ENCODE results near the gene CNST.
A peak's percentile ranks its signal among the peaks of the same experiment; 100 is the strongest.

Gene CNST

GRCh38 chr1:246640747-246641146 is 74.5 kb downstream of the CNST start:
- peak overlapping the region; percentile 3 for H3K27ac Mint-ChIP-seq
- no peak overlapping the region for H3K4me3 Mint-ChIP-seq
- no peaks in the 10 kb centered on the region for H3K27me3 Mint-ChIP-seq
- H3K36me3 Mint-ChIP-seq, result peaks cover 8% of the 10 kb centered on the region
- H3K9me3 Mint-ChIP-seq (ENCODE audit: low read depth), result no peaks in the 10 kb centered on the region
- peaks cover 7% of the 10 kb centered on the region for H3K4me1 Mint-ChIP-seq (ENCODE audit: low read depth)

- Mint-ChIP-seq H3K27me3 (no peaks in the 10 kb centered on the region), H3K4me3 (no peak overlapping the region), H3K27ac (peak overlapping the region; percentile 50), H3K4me1 (ENCODE audit: low read depth) (peaks cover 7% of the 10 kb centered on the region), H3K36me3 (peaks cover 8% of the 10 kb centered on the region), H3K9me3 (ENCODE audit: low read depth) (no peaks in the 10 kb centered on the region)
These were observed 75.1 kb downstream of the CNST start for GRCh38 chr1:246641394-246641793.

- peak overlapping the region; percentile 22 for H3K27ac Mint-ChIP-seq
- no peak overlapping the region for H3K4me3 Mint-ChIP-seq
- H3K36me3 Mint-ChIP-seq, result peaks cover 8% of the 10 kb centered on the region
- H3K9me3 Mint-ChIP-seq (ENCODE audit: low read depth), result no peaks in the 10 kb centered on the region
- H3K4me1 Mint-ChIP-seq (ENCODE audit: low read depth), result peaks cover 10% of the 10 kb centered on the region
- no peaks in the 10 kb centered on the region for H3K27me3 Mint-ChIP-seq
These were observed 76.5 kb downstream of the CNST start for GRCh38 chr1:246642719-246643118.

GRCh38 chr1:246647113-246647512 is 80.9 kb downstream of the CNST start:
- Mint-ChIP-seq H3K27me3 (no peaks in the 10 kb centered on the region), H3K27ac (no peak overlapping the region), H3K4me1 (ENCODE audit: low read depth) (peaks cover 22% of the 10 kb centered on the region), H3K4me3 (no peak overlapping the region), H3K36me3 (peaks cover 17% of the 10 kb centered on the region), H3K9me3 (ENCODE audit: low read depth) (no peaks in the 10 kb centered on the region)

GRCh38 chr1:246647513-246647912 is 81.3 kb downstream of the CNST start:
- H3K27ac Mint-ChIP-seq, result peak overlapping the region; percentile 34
- no peak overlapping the region for H3K4me3 Mint-ChIP-seq
- peaks cover 22% of the 10 kb centered on the region for H3K4me1 Mint-ChIP-seq (ENCODE audit: low read depth)
- no peaks in the 10 kb centered on the region for H3K27me3 Mint-ChIP-seq
- H3K36me3 Mint-ChIP-seq, result peaks cover 17% of the 10 kb centered on the region
- H3K9me3 Mint-ChIP-seq (ENCODE audit: low read depth), result no peaks in the 10 kb centered on the region

GRCh38 chr1:246651012-246651695 is 84.9 kb downstream of the CNST start:
- Mint-ChIP-seq H3K27ac (peak overlapping the region; percentile 66), H3K4me1 (ENCODE audit: low read depth) (peaks cover 22% of the 10 kb centered on the region), H3K9me3 (ENCODE audit: low read depth) (no peaks in the 10 kb centered on the region), H3K27me3 (no peaks in the 10 kb centered on the region), H3K36me3 (peaks cover 13% of the 10 kb centered on the region), H3K4me3 (no peak overlapping the region)

GRCh38 chr1:246658567-246658966 is 92.3 kb downstream of the CNST start:
- Mint-ChIP-seq H3K9me3 (ENCODE audit: low read depth) (no peaks in the 10 kb centered on the region), H3K27me3 (no peaks in the 10 kb centered on the region), H3K4me3 (no peak overlapping the region), H3K36me3 (peaks cover 5% of the 10 kb centered on the region), H3K4me1 (ENCODE audit: low read depth) (no peaks in the 10 kb centered on the region), H3K27ac (no peak overlapping the region)

- no peak overlapping the region for H3K4me3 Mint-ChIP-seq
- H3K36me3 Mint-ChIP-seq, result peaks cover 5% of the 10 kb centered on the region
- no peak overlapping the region for H3K27ac Mint-ChIP-seq
- no peaks in the 10 kb centered on the region for H3K27me3 Mint-ChIP-seq
- H3K4me1 Mint-ChIP-seq (ENCODE audit: low read depth), result no peaks in the 10 kb centered on the region
- H3K9me3 Mint-ChIP-seq (ENCODE audit: low read depth), result no peaks in the 10 kb centered on the region
These were observed 93.4 kb downstream of the CNST start for GRCh38 chr1:246659594-246660140.

- no peak overlapping the region for H3K27ac Mint-ChIP-seq
- no peak overlapping the region for H3K4me3 Mint-ChIP-seq
- peaks cover 7% of the 10 kb centered on the region for H3K36me3 Mint-ChIP-seq
- H3K27me3 Mint-ChIP-seq, result no peaks in the 10 kb centered on the region
- H3K9me3 Mint-ChIP-seq (ENCODE audit: low read depth), result no peaks in the 10 kb centered on the region
- no peaks in the 10 kb centered on the region for H3K4me1 Mint-ChIP-seq (ENCODE audit: low read depth)
These were observed 95.2 kb downstream of the CNST start for GRCh38 chr1:246661451-246661850.

GRCh38 chr1:246667773-246668172 is 101.5 kb downstream of the CNST start:
- H3K4me3 Mint-ChIP-seq, result no peak overlapping the region
- no peaks in the 10 kb centered on the region for H3K9me3 Mint-ChIP-seq (ENCODE audit: low read depth)
- no peaks in the 10 kb centered on the region for H3K27me3 Mint-ChIP-seq
- H3K36me3 Mint-ChIP-seq, result peaks cover 15% of the 10 kb centered on the region
- H3K4me1 Mint-ChIP-seq (ENCODE audit: low read depth), result no peaks in the 10 kb centered on the region
- no peak overlapping the region for H3K27ac Mint-ChIP-seq

GRCh38 chr1:246669659-246670058 is 103.4 kb downstream of the CNST start:
- H3K9me3 Mint-ChIP-seq (ENCODE audit: low read depth), result no peaks in the 10 kb centered on the region
- no peaks in the 10 kb centered on the region for H3K27me3 Mint-ChIP-seq
- H3K27ac Mint-ChIP-seq, result no peak overlapping the region
- no peak overlapping the region for H3K4me3 Mint-ChIP-seq
- H3K4me1 Mint-ChIP-seq (ENCODE audit: low read depth), result no peaks in the 10 kb centered on the region
- H3K36me3 Mint-ChIP-seq, result peaks cover 19% of the 10 kb centered on the region

GRCh38 chr1:246674049-246674448 is 107.8 kb downstream of the CNST start:
- peaks cover 12% of the 10 kb centered on the region for H3K36me3 Mint-ChIP-seq
- H3K27ac Mint-ChIP-seq, result no peak overlapping the region
- H3K4me3 Mint-ChIP-seq, result no peak overlapping the region
- no peaks in the 10 kb centered on the region for H3K9me3 Mint-ChIP-seq (ENCODE audit: low read depth)
- no peaks in the 10 kb centered on the region for H3K27me3 Mint-ChIP-seq
- H3K4me1 Mint-ChIP-seq (ENCODE audit: low read depth), result no peaks in the 10 kb centered on the region

- peaks cover 6% of the 10 kb centered on the region for H3K36me3 Mint-ChIP-seq
- no peaks in the 10 kb centered on the region for H3K9me3 Mint-ChIP-seq (ENCODE audit: low read depth)
- no peaks in the 10 kb centered on the region for H3K27me3 Mint-ChIP-seq
These were observed 111.6 kb downstream of the CNST start for GRCh38 chr1:246677842-246678241.

GRCh38 chr1:246678816-246679793 is 112.8 kb downstream of the CNST start:
- peaks cover 2% of the 10 kb centered on the region for H3K36me3 Mint-ChIP-seq
- no peak overlapping the region for H3K4me3 Mint-ChIP-seq
- H3K9me3 Mint-ChIP-seq (ENCODE audit: low read depth), result no peaks in the 10 kb centered on the region
- no peaks in the 10 kb centered on the region for H3K4me1 Mint-ChIP-seq (ENCODE audit: low read depth)
- H3K27me3 Mint-ChIP-seq, result no peaks in the 10 kb centered on the region
- H3K27ac Mint-ChIP-seq, result no peak overlapping the region

More at GRCh38 chr1:246677842-246678241, 111.6 kb downstream of the CNST start:
- Mint-ChIP-seq H3K27ac (no peak overlapping the region), H3K4me1 (ENCODE audit: low read depth) (no peaks in the 10 kb centered on the region), H3K4me3 (no peak overlapping the region)

- no peak overlapping the region for H3K27ac Mint-ChIP-seq
- no peaks in the 10 kb centered on the region for H3K9me3 Mint-ChIP-seq (ENCODE audit: low read depth)
- no peak overlapping the region for H3K4me3 Mint-ChIP-seq
- H3K4me1 Mint-ChIP-seq (ENCODE audit: low read depth), result no peaks in the 10 kb centered on the region
- no peaks in the 10 kb centered on the region for H3K27me3 Mint-ChIP-seq
- H3K36me3 Mint-ChIP-seq, result peaks cover 2% of the 10 kb centered on the region
These were observed 113.5 kb downstream of the CNST start for GRCh38 chr1:246679794-246680177.

Measured in activated naive CD8-positive, alpha-beta T cell (primary cell).